Gastroesophageal sphincter (tissue), 4 donors: ENCODE data around the gene EPHA6. TPM values are rescaled to one million over a fixed set of nuclear protein-coding genes. Genes with fewer than 3 reads are reported as not detected.

Experiments
- ATAC-seq: fragments of 150-250 bp; one replicate; pipeline ENCODE4 v1.9.1; 2016; ENCODE audit warnings: mild to moderate bottlenecking, moderate library complexity
- H3K27ac ChIP-seq, 4 donors: fragments of 200-600 bp; sonication (generic) in 3 of 4; 1 replicate in 3 of 4; 2 replicates in 1 of 4; pipeline ENCODE4 v1.5.1; 2016 to 2019
- H3K27me3 ChIP-seq: fragments of 200-600 bp; sonication (generic); one replicate; pipeline ENCODE4 v1.5.1; 2019
- H3K36me3 ChIP-seq, 2 donors: fragments of 200-600 bp; sonication (generic); one replicate each; pipeline ENCODE4 v1.5.1; 2019; ENCODE audit warnings: control low read depth in 1 of 2
- H3K4me1 ChIP-seq, 3 donors: fragments of 200-600 bp; sonication (generic); 1 replicate in 2 of 3; 2 replicates in 1 of 3; pipeline ENCODE4 v1.5.1; 2016 to 2019; ENCODE audit warnings: control low read depth in 2 of 3
- H3K4me3 ChIP-seq, 2 donors: fragments of 200-600 bp; sonication (generic); one replicate each; pipeline ENCODE4 v1.5.1; 2019; ENCODE audit warnings: mild to moderate bottlenecking in 1 of 2, moderate library complexity in 1 of 2
- H3K9me3 ChIP-seq, 3 donors: fragments of 200-600 bp; sonication (generic); one replicate each; pipeline ENCODE4 v1.5.1; 2017 to 2019; ENCODE audit warnings: control low read depth in 2 of 3
- CTCF ChIP-seq, 4 experiments: fragments of 200-600 bp in 2 of 4; fragments of 450-650 bp in 2 of 4; sonication (generic) in 1 of 4; IDR thresholded peaks; one replicate each; pipeline ENCODE4 v1.5.1; 2017 to 2019; ENCODE audit warnings: antibody characterized with exemption in 4 of 4, mild to moderate bottlenecking in 2 of 4, moderate library complexity in 2 of 4
- EP300 ChIP-seq: sonication (generic); formaldehyde crosslinking; IDR thresholded peaks from one replicate; pipeline ENCODE4 v1.6.1; 2017; ENCODE audit warnings: antibody characterized with exemption, mild to moderate bottlenecking
- POLR2A ChIP-seq, 2 donors: fragments of 450-650 bp; IDR thresholded peaks; one replicate each; pipeline ENCODE4 v1.6.1; 2017; ENCODE audit warnings: antibody characterized with exemption in 2 of 2, mild to moderate bottlenecking in 2 of 2, moderate library complexity in 1 of 2
- POLR2AphosphoS5 ChIP-seq: sonication (generic); formaldehyde crosslinking; IDR thresholded peaks from one replicate; pipeline ENCODE4 v1.6.1; 2017; ENCODE audit warnings: antibody characterized with exemption
- WGBS, 2 donors: methylation state at CpG; one replicate each; pipeline ENCODE4 v1.1.5; 2018; ENCODE audit warnings: low coverage in 1 of 2; 5-methylcytosine and 5-hydroxymethylcytosine counted together
- total RNA-seq, 4 donors: library from RNA; depleted of rRNA; stranded (reverse); fragments of >200 nt; gene quantifications; one replicate each; pipeline ENCODE4 v1.1.0, GENCODE V29; 2016

EPHA6 gene
- total RNA-seq, 4 donors from 2014 or later: 1.6 to 4.2 (median 2.9) TPM

DNA sequence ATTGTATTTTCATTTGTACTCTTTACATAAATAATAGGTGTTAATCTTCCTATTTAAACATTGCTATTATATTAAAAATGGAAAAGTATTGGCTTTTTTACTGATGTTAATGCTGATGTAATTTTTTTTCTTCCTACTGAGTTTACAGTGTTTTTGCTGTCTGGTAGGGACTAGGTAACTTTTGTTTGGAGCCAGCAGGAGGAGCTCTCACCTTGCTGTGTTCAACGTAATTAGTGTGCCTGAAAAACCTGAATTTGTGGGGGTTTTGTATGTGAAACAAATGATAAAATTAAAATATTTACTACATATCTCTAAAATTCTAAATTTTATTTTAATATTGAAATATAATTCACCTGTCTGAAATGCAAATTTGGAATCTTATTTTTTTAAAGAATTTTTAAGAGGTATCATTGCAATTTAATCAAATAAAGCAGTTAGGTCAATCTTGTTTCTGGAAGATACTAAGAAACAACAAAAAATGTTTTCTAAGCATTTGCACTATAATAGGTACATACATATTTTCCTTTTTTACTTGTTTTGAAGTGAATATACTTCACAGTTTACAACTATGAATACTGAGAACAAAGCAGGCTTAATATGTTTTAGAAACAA lies 48.8 kb downstream of the EPHA6 start:
- H3K4me1 ChIP-seq: no peaks in the 10 kb centered on the region
- H3K4me3 ChIP-seq: no peak overlapping the region
- H3K27ac ChIP-seq: no peak overlapping the region
- ATAC-seq: no peak
- WGBS, 2 donors: 0% methylated on average over 1 of the region's 1 CpG
- no peaks in the 10 kb centered on the region for H3K36me3 ChIP-seq
- H3K9me3 ChIP-seq: no peaks in the 10 kb centered on the region
- TF ChIP-seq EP300 (no peak), CTCF (IDR thresholded peaks at IDR 0.05) (peak; percentile 29 to 66 (median 45))
- no peaks in the 10 kb centered on the region for H3K27me3 ChIP-seq

- Histone ChIP-seq H3K4me3 (no peak overlapping the region), H3K9me3 (no peaks in the 10 kb centered on the region), H3K27me3 (no peaks in the 10 kb centered on the region), H3K4me1 (no peaks in the 10 kb centered on the region), H3K27ac (no peak overlapping the region), H3K36me3 (no peaks in the 10 kb centered on the region)
- no peak for TF ChIP-seq POLR2A (IDR thresholded peaks at IDR 0.05)
- TF ChIP-seq CTCF (IDR thresholded peaks at IDR 0.05): no peak
- no peak for TF ChIP-seq POLR2AphosphoS5
- no peak for TF ChIP-seq EP300
- ATAC-seq: no peak
- 62 to 72% methylated on average over 2 of the region's 2 CpGs for WGBS, 2 donors
These were observed 51.2 kb downstream of the EPHA6 start for GRCh38 chr3:96865605-96866004.

DNA sequence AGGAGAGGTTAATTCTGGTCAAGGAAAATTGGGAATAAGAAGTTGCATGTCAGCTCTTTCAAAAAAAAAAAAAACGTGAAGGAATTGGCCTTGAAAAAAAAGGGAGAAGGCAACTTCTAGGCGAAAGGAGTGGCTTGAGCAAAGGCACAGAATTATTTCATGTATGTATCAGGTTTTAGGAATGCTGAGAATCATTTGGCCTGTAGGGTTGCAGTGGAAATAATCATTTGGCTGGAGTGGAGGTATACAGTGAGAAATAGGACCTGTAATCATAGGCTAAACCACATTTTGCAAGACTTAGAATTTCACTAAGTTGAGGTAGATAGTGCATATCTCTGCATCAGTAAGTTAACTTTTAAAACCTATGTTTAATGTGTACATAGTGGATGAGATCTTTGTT lies 54.9 kb downstream of the EPHA6 start:
- H3K27me3 ChIP-seq: no peaks in the 10 kb centered on the region
- no peak for TF ChIP-seq POLR2A (IDR thresholded peaks at IDR 0.05)
- no peak for TF ChIP-seq CTCF (IDR thresholded peaks at IDR 0.05)
- TF ChIP-seq POLR2AphosphoS5: no peak
- no peak for TF ChIP-seq EP300
- WGBS, 2 donors: 63 to 75% methylated on average over 2 of the region's 2 CpGs
- ATAC-seq: no peak
- no peaks in the 10 kb centered on the region for H3K9me3 ChIP-seq
- no peak overlapping the region for H3K4me3 ChIP-seq
- no peaks in the 10 kb centered on the region for H3K36me3 ChIP-seq
- H3K27ac ChIP-seq: no peak overlapping the region
- H3K4me1 ChIP-seq: no peaks in the 10 kb centered on the region

DNA sequence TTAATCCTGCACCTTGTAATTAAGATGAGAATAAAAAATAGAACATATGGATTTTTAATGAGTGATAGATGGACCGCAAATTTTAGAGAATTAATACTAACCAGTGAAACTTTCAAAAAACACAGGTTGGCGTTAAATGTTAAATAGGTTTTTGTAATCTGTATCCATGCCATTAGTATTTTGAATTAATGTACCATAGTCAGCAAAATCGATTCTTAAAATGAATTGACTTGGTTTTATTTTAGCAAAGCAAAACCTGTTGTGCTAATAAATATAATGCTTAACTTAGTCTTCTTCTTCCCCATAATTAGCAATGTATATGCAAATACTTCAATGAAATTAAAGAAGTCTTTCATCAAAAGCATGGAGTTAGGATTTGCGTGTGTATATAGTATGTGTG lies 63.1 kb downstream of the EPHA6 start:
- Histone ChIP-seq H3K36me3 (no peaks in the 10 kb centered on the region), H3K27me3 (no peaks in the 10 kb centered on the region), H3K9me3 (no peaks in the 10 kb centered on the region), H3K4me1 (no peaks in the 10 kb centered on the region), H3K27ac (no peak overlapping the region), H3K4me3 (no peak overlapping the region)
- 91 to 100% methylated on average over 4 of the region's 4 CpGs for WGBS, 2 donors
- ATAC-seq: no peak
- TF ChIP-seq POLR2AphosphoS5: no peak
- no peak for TF ChIP-seq CTCF (IDR thresholded peaks at IDR 0.05)
- TF ChIP-seq POLR2A (IDR thresholded peaks at IDR 0.05): no peak
- no peak for TF ChIP-seq EP300

- Histone ChIP-seq H3K36me3 (no peaks in the 10 kb centered on the region), H3K4me3 (no peak overlapping the region), H3K27me3 (no peaks in the 10 kb centered on the region), H3K27ac (no peak overlapping the region), H3K9me3 (no peaks in the 10 kb centered on the region), H3K4me1 (no peaks in the 10 kb centered on the region)
- TF ChIP-seq EP300 (no peak), POLR2A (IDR thresholded peaks at IDR 0.05) (no peak), POLR2AphosphoS5 (no peak), CTCF (IDR thresholded peaks at IDR 0.05) (no peak)
- WGBS, 2 donors: 13 to 52% methylated on average over 1 of the region's 1 CpG
- no peak for ATAC-seq
These were observed 85.6 kb downstream of the EPHA6 start for GRCh38 chr3:96900031-96900430.
